Activated CD4-positive, alpha-beta T cell treated with anti-CD3 and anti-CD28 coated beads, Interleukin-2, Interleukin-6, amounts not matched to agents 100 ng/mL and 50 ng/mL, durations not matched to agents 16 hours and 8 hours (primary cell): ENCODE results near the gene NOX4.

Source experiments
- DNase-seq: peaks from one replicate; pipeline ENCODE4 v3.0.0-alpha.2; 2020

NOX4 gene

GRCh38 chr11:89490981-89491690 lies at the start of gene NOX4:
TSS of gene NOX4 (minus strand) at chr11:89491375. CDS start at chr11:89491246, 129 bp downstream.
- no peak for DNase-seq

- no peak for DNase-seq
Observed at GRCh38 chr11:89540826-89541225, 49.7 kb upstream of the NOX4 start.

GRCh38 chr11:89537936-89538335 lies 46.8 kb upstream of the NOX4 start:
- no peak for DNase-seq

- DNase-seq: no peak
Observed at GRCh38 chr11:89536926-89537325, 45.8 kb upstream of the NOX4 start.

GRCh38 chr11:89535221-89535620 lies 44.0 kb upstream of the NOX4 start:
- DNase-seq: no peak

- no peak for DNase-seq
Observed at GRCh38 chr11:89529626-89530380, 38.6 kb upstream of the NOX4 start.

- DNase-seq: no peak
Observed at GRCh38 chr11:89521792-89522191, 30.6 kb upstream of the NOX4 start.

- no peak for DNase-seq
Observed at GRCh38 chr11:89521294-89521693, 30.1 kb upstream of the NOX4 start.

- DNase-seq: no peak
Observed at GRCh38 chr11:89516496-89516895, 25.3 kb upstream of the NOX4 start.

GRCh38 chr11:89508544-89508943 lies 17.4 kb upstream of the NOX4 start:
- no peak for DNase-seq

GRCh38 chr11:89504270-89504669 lies 13.1 kb upstream of the NOX4 start:
- no peak for DNase-seq

- no peak for DNase-seq
Observed at GRCh38 chr11:89503422-89503821, 12.2 kb upstream of the NOX4 start.

- no peak for DNase-seq
Observed at GRCh38 chr11:89502301-89502700, 11.1 kb upstream of the NOX4 start.

GRCh38 chr11:89500336-89500735 lies 9.2 kb upstream of the NOX4 start:
- no peak for DNase-seq

GRCh38 chr11:89498845-89499448 lies 7.8 kb upstream of the NOX4 start:
- no peak for DNase-seq

- no peak for DNase-seq
Observed at GRCh38 chr11:89495951-89496350, 4.8 kb upstream of the NOX4 start.

- no peak for DNase-seq
Observed at GRCh38 chr11:89493431-89493830, 2.3 kb upstream of the NOX4 start.

GRCh38 chr11:89490602-89490980 lies 584 bp downstream of the NOX4 start:
- no peak for DNase-seq

GRCh38 chr11:89489930-89490329 lies 1.2 kb downstream of the NOX4 start:
- DNase-seq: no peak

- DNase-seq: no peak
Observed at GRCh38 chr11:89487016-89487415, 4.2 kb downstream of the NOX4 start.

- DNase-seq: no peak
Observed at GRCh38 chr11:89484896-89485295, 6.3 kb downstream of the NOX4 start.

- DNase-seq: no peak
Observed at GRCh38 chr11:89477175-89477574, 14.0 kb downstream of the NOX4 start.

GRCh38 chr11:89463266-89463780 lies 27.9 kb downstream of the NOX4 start:
- no peak for DNase-seq

- no peak for DNase-seq
Observed at GRCh38 chr11:89458716-89459115, 32.5 kb downstream of the NOX4 start.
